Stimulated activated CD8-positive, alpha-beta memory T cell treated with anti-CD3 and anti-CD28 coated beads, Interleukin-4, amount 100 ng/mL, for 24 hours (primary cell): ENCODE data around the gene GBE1.

Experiments used
- DNase-seq: peaks from one replicate; pipeline ENCODE4 v3.0.0-alpha.2; 2020; ENCODE audit warnings: low read depth

GBE1 gene

DNA sequence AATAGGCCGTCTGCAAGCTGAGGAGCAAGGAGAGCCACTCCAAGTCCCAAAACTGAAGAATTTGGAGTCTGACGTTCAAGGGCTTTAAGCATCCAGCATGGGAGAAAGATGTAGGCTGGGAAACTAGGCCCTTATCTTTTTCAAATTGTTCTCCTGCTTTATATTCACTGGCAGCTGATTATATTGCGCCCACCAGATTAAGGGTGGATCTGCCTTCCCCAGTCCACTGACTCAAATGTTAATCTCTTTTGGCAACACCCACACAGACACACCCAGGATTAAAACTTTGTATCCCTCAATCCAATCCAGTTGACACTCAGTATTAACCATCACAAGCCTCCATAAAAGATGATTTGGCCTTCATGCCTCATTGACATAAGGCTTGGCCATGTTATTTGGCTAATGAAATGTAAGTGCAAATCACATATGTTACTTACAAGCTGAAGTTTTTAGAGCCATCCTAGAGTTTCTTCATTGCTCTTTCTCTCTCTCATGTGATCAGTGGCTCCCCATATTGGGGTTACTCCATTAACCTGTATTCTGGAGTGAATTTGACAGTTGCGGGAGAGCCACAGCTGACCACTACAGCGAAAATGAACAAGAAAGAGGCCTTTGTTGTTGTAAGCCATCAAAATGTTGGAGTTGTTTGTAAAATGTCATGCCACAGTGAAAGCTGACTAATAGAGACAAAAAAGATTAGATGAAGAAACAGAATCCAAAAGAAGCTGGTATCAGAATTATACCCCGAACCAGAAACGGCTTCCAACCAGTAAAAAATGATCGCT is 61.7 kb downstream of the GBE1 start:
- no peak for DNase-seq

DNA sequence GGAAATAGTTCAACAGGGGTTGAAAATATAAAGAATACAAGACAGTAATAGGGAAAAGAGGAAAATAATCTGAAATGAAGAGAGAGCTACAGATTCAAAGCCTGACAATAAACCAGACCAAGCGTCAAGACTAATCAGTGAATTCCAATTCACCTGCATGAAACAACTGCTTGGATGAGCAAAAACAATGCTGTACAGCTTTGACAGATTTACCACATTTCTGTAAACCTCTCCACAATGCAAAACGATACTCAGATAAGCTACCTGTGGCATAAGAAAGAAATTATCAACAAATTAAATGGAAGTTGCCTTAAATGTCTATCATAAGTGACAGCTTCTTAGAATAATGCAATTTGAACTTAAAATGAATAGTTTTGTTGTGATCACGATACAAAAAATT is 65.4 kb downstream of the GBE1 start:
- no peak for DNase-seq

DNA sequence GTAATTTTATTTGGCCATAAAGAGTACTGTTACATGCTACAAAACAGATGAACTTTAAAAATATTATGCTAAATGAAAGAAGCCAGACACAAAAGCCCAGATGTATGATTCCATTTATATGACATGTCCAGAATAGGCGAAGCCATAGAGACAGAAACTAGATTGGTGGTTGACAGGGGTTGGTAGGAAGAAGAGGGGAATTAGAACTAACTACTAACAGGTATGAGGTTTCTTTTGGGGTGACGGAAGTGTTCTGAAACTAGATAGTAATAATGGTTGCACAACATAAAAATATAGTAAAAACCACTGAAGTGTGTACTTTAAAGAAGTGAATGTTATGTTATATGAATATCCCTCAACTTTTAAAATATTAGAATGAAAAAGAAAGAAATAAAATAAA is 66.1 kb downstream of the GBE1 start:
- no peak for DNase-seq

DNA sequence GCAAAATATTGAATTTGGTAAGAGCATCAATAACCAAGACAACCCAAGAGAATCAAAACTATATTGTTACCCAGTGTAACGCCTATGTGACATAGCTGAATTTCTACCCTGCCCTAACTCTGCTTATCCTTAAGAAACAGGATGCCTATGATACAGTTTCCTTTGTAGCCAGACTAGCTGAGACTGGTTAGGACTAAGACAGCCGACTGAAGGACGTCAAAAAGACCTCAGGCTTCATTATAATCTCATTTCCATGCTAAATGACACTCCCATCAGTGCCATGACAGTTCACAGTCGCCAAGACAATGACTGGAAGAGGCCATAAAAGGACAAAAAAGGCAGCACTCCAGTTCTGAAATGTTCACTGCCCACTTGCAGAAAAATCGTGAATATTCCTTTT is 66.8 kb downstream of the GBE1 start:
- DNase-seq, result no peak

DNA sequence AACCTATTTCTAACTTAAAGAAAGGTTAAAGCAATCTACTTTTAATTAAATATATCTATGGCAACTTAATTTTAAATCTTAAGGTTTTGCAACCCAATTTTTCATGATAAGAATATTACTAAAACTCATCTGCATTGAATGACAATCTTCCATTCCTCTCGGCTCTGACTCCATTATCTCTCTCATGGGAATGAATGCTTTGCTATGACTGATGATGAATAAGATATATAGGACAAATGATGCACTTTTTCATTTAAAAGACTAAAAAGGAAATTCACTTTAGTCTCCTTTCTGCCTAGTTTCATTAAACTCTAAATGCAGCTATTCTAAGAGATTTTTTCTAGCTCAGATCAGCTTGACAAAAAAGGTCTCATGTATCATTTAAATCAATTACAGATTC is 68.7 kb downstream of the GBE1 start:
- DNase-seq, result no peak

DNA sequence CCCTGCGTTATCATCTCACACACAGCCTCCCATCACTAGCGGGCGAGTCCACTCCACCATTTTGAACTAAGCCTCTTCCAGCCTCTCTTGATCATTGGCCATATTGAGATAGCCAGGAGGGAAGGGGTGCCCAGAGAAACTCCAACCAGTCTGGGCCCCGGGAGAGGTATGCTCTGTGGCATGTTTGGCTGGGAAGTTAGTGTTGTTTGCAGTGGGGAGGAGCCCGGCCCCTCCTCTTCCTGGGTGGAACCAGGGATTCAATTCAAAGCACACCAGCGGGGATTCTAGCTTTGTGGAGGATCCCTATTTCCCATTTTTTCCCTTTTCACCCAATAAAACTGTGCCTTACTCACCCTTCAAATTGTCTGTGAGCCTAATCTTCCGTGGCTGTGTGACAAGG is 71.8 kb downstream of the GBE1 start:
- no peak for DNase-seq

DNA sequence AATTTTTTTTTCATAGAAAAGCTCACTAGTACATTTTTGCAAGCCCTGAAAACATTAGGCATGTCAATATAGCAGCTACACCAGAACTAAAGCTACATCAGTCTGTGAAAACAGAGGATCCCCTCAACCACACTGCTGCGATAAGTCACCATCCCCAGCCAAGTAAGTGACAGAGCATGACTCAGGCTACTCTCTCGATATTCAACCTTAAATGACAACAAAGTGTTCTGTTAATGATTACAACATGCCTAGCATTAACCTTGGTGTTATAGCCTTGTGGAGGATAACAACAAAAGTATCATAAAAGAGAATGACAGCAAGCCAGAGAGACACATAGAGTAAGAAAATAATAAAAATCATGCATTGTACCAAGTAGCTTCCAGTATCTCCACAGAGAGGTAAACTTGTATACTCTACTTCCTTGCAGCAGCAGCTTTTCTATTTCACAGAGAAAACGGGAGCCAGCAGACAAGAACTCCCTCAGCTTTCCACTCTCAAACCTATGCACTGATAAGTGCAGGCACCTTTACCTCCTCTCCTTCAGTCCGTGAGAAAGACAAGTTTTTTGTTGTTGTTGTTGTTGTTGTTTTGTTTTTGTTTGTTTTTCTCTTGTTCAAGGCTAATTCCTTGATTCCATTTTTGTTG is 76.6 kb downstream of the GBE1 start:
- no peak for DNase-seq

DNA sequence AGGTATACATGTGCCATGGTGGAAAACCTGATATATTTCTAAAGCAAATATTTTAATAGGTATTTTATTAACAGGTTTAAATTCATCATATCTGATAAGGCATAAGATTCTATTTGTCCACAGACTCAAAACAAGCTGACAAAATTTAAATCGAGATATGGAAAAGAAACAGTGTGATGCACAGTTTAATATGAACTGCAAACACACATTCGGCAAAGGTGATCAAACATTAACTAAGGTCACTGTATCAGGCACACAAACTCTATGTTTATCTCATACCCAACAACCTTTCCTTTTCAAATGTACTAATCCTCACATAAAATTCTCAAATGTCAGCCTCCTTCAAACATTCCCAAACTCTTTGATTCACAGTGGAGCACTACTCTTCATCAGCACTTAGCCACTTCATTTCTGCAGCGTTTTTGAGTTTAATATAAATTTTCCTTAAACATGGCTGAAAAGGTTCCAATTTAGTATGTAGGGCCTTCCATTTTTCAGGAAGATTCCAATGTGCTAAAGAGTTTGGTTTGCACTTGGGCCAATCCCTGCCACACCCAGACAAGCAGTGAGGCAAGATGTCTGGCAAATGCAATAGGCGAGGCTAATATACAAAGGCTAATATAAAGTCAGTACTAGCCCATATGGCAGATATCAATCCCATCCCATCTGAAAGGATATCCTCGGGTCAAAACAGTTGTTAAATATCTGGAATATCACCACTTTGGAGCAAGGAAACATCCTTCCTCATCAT is 84.6 kb downstream of the GBE1 start:
- no peak for DNase-seq

DNA sequence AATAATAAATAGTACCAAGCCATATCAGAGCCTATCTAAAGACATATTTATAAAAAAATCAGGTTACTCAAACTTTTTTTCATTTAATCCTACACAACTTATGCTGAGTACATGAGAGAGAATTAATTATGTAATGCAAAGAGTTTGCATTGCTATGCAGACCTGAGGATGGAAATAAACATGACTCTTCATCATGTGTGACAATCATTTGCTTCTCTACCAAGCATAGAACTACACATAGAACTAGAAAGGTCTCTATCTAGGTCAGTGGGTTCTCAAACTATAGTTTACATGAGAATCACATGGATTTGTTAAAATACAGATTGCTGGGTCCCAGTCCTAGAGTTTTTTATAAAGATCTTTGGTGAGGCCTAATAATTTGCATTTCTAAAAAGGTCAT is 86.8 kb downstream of the GBE1 start:
- no peak for DNase-seq

DNA sequence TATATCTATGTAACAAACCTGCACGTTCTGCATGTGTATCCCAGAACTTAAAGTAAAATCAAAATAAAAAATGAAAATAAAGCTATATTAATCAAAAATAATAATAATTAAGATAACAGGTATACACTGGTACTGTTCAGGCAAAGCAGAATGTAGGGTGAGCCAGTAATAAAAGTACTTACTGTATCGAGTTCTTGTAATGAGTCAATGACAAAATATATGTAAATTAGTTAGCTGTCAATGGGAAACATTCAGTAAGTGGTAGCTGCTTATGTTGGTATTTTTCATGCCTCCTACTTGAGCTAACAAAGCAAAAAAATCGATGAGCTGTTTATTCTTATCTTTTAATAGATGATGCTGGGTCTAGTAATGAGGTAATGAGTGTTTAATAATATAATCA is 93.2 kb downstream of the GBE1 start:
- no peak for DNase-seq

DNA sequence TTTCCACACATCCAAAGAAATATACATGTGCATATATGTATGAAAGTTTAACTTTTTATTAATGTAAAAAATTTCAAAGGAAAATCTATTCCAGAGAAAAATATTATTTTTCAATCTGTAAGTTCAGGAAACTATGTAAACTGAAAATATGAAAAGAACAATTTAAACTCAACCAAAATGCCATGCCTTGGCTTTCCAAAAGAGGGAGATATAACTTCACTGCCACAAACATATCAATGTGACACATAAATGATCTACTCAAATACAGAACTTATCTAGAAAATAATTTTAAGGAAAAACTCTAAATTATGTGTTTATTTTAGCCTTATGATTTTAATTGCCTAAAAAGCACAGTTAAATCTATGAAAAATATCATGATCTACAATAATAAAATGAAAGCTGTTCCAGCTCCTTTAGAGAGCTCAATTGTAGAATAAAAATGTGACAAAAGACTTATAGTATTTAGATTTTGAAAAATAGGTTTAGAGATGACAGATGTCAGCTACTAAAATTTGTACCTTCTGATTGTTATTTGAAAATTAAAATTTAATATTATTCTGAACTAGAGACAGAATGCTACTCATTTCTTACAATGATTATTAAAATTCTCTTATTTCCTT is 94.8 kb downstream of the GBE1 start:
- DNase-seq, result no peak

DNA sequence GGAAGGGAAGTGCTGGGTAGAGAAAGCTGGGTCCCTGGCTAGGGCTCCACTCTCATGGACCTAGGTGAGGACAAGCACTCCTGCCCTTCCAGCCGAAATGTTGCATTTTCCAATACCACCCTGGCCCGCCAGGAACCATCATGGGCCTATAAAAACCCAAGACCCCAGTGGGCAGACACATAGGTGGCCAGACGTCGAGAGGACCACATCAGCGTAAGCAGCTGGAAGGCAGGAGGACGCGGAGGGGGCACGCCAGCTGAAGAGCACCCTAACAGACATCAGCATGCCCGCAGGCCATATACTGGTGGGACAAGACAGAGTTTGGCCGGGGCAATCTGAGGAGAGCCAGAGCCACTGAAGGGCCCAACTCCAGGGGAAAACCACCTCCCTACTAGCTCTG is 98.3 kb downstream of the GBE1 start:
- DNase-seq, result no peak

DNA sequence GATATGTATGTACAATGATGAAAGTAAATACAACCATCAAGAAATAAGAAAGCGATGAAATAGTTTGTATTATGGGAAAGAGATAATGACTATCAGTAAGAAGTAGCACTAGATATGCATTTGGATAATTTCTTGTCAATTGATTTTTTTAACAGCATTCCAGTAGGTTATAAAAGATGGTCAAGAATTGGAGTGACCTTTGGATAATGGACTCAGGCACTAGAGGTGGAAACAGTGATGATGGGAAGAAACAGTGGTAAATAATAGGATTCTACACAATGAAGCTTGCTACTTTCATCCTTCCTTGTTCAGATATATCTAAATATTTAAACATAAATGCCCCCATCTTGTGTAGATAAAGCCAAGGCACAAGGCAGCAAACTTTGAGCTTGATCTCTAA is 101.4 kb downstream of the GBE1 start:
- DNase-seq, result no peak

DNA sequence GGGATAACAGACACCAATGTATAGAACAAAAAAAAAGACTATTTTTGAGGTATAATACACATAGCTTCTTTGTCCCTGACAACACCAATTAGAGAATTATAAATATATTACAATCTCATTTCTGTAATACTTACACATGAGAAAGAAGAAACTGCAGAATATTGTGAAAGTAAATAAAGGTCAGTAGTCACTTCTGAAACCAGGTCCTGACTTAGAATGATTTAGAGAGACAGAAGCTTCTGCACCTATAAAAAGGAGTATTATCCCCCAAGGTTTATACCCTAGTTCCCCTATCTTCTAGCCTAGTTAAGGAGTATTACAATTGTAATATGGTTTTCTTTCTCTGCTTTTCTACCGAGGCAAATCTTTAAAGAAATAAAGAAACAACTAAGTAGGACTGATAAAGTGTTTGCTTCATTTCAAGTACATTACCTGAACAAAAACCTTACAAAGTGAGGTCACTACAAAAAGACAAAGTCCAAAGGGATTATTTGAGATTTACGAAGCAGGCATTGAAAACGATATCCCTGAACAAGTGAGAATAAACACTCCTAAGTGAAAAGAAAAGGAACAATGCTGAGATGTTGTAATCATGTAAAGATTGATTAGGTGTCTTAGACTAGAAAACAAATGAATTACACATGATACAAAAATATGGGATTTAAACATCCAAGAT is 103.0 kb downstream of the GBE1 start:
- DNase-seq, result no peak

DNA sequence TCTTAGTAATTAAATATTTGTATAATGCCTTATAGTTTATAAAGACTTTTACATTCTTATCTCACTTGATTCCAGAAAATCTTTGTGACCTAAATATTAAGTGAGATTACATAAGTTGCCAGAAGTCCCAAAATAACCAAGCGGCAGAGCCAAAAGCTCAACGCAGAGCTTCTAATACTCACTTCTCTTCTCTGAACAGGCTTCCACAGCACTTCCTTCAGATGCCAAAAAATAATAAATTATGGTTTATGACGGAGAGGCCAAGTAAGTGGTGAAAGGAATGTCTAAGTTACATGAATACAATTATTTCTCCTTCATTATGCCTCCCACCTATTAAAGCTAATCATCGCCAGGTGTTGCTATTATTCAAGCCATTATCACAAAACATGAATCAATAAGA is 110.3 kb downstream of the GBE1 start:
- DNase-seq, result no peak

DNA sequence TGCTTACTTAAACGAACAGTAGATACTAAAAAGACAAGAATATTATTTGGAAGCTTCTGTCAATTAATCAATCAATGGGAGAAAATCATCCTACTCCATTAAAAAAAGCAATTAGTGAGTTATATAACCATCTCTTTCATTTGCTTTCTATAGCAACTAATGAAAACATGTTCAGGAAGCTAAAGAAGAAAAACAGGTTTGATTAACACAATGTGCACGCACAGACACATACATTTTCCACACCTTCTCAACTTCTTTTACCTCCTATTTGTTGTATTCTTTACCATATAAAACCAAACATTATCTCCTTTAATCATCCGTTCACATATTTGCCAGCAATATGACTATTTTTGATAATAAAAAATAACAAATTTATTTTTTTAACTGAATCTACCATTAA is 111.3 kb downstream of the GBE1 start:
- no peak for DNase-seq

DNA sequence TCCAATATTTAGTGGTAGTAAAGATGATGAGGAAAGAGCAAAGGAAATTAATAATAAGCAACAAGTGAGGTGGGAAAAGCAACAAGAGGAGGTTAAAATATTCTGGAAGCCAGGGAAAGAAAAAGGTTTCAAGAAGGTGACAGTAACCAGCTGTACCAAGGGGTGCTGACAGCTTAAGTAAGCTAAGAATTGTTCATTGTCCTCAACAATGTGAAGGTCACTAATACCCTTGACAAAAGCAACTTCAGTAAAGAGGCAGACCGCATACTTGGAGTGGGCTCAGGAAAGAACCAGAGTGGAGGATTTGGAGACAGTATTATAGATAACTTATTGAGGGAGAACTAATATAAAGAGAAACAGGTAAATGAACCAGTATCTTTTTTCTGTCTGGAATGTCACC is 116.2 kb downstream of the GBE1 start:
- DNase-seq, result no peak

DNA sequence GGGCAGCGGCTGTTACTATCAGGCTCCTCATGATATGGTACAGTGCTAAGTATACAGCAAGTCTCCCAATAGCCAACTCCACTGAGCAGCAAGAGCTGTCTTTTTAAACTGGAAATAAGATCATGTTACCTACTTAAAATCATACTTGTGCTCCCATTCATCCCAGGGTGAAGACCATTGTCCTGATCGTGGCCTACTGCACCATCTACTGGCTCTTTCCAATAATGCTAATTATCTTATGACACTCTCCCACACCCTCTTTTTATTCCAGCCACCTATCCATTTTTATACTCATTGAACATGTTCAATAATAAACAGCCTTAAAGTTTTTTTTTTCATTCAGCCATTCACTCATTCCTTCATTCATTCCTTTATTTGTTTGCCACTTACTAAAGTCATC is 117.7 kb downstream of the GBE1 start:
- DNase-seq, result no peak

DNA sequence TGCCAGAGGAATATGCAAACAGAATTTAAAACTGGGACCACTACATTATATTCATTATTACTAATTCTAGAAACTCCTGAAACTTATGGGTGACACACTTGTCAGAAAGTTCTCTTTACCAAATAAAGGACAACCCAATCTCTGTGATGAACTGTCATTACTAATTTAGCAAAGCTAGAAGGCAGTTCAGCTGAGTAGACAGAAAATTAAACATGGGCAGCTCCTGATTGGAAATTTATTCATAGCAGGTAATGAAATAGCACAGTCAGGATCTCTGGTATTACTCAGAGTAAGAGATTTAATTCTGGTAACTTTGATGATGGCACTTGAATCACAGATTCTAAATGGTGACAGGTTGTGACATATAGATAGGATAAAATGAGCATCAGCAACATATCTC is 123.0 kb downstream of the GBE1 start:
- no peak for DNase-seq

DNA sequence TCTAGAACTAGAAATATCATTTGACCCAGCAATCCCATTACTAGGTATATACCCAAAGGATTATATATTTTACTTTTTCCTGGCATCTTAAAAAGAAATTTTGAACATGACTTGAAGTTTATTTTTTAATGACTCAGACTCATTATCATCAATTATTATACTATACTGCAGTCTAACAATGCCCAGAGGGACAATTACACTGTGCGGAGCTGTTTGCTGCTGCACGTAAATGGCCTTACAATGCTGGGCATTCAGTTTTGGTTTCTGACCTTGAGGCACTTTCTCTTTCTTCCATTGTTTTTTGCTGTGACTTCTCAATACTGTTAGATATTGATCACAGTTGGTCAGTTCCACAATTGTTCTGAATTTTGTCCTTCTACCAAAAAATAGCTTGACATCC is 128.8 kb downstream of the GBE1 start:
- no peak for DNase-seq

DNA sequence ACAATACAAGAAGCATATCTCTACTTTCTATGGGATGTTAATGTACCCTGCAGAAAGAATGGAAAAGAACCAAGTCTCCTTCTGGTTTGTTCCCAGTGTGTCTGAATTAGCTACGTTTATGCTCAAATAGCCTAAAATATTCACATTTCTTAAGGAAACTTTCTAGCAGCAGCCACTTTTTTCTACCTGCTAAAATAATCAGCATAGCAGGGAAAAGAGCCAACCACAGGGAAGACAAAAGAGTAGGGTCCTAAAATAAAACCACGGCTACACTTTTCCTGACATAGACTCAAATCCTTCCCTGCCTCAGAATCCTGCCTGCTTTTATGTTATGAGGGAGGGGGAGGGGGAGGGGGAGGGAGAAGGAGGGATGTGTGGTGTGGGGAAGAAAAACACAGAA is 136.7 kb downstream of the GBE1 start:
- no peak for DNase-seq

DNA sequence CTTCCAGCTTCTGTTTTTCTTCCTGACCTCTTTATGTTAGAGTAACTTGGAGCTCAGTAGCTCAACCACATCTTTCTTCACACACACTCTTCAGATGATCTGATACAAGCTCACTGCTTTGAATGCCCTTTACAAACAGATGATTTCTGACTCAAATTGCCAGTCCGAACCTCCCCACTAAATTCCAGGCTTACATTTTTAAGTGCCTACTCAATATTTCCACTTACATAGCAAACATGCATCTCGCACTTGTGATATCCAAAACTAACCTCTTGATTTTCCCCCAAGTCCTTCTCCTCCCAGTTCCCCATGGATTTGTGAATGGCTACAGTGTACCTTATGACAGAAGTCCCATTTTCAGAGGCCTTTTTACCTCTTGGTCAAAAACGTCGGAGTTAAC is 139.1 kb downstream of the GBE1 start:
- DNase-seq, result no peak
